Measurements from ENCODE around the gene DAW1.

DAW1 gene

GRCh38 chr2:227856697-227857096 is 14.7 kb upstream of the DAW1 start:
- ChIA-PET CTCF (interaction anchor here (0.6 kb wide), 1 partner anchor 629 kb away, joined by 3 read pairs; no protein-coding TSS in a partner anchor), POLR2A (ENCODE audit: low non-redundant PET) (no interaction called here)
- no peak for DNase-seq (ENCODE audit: low spot score)
- TF ChIP-seq, protein P1, sequence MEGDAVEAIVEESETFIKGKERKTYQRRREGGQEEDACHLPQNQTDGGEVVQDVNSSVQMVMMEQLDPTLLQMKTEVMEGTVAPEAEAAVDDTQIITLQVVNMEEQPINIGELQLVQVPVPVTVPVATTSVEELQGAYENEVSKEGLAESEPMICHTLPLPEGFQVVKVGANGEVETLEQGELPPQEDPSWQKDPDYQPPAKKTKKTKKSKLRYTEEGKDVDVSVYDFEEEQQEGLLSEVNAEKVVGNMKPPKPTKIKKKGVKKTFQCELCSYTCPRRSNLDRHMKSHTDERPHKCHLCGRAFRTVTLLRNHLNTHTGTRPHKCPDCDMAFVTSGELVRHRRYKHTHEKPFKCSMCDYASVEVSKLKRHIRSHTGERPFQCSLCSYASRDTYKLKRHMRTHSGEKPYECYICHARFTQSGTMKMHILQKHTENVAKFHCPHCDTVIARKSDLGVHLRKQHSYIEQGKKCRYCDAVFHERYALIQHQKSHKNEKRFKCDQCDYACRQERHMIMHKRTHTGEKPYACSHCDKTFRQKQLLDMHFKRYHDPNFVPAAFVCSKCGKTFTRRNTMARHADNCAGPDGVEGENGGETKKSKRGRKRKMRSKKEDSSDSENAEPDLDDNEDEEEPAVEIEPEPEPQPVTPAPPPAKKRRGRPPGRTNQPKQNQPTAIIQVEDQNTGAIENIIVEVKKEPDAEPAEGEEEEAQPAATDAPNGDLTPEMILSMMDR (conservative IDR thresholded peaks at IDR 0.05; ENCODE audit: low read depth): no peak
- no peak overlapping the region for H3K27ac ChIP-seq

DNA sequence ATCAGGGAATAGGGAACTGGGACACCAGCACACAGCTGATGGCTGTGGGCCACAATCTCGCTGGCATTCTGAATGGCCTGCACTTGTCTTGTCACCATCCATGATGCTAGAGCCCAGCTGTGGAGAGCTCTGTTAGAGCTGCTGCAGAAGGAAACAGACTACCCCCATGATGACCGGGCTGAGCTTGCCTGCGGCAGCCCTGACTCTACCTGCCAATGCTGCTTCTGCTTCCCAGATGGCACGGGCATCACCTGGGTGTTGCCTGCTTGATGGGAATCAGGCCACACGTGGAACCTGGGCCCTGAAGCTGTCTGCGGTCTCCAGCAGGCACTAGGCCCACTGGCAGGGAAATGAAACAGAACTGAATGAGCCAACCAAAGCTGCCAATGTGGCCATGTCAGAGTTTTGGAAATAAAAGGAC is 11.2 kb upstream of the DAW1 start:
- ChIA-PET CTCF (interaction anchor here (0.6 kb wide), 1 partner anchor 81 kb away, joined by 8 read pairs; no protein-coding TSS in a partner anchor), POLR2A (ENCODE audit: low non-redundant PET) (no interaction called here)
- H3K27ac ChIP-seq: no peak overlapping the region
- TF ChIP-seq, protein P1 (conservative IDR thresholded peaks at IDR 0.05; ENCODE audit: low read depth): no peak
- DNase-seq (ENCODE audit: low spot score): no peak

DNA sequence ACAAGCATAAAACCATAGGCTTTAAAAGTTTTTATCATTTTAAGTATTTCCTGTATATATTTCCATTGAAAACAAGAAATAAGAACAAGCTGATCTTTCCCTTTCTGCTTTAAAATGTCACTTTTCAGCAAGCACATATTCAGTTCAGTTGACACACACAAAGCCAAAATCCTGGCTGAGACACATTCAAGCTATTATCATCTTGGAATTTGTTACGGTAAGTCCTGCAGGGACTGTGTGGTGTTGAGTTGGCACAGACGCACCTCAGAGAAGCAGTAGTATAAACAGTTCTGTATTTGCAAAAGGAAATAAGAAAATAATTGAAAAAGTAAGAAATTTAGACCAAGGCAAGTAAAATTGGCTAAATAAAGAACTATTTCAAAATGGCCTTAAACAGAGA is 10.4 kb upstream of the DAW1 start:
- ChIA-PET CTCF (no interaction called here), POLR2A (ENCODE audit: low non-redundant PET) (no interaction called here)
- DNase-seq (ENCODE audit: low spot score): no peak
- H3K27ac ChIP-seq: no peak overlapping the region
- TF ChIP-seq, protein P1 (conservative IDR thresholded peaks at IDR 0.05; ENCODE audit: low read depth): no peak

- H3K27ac ChIP-seq: peak overlapping the region; percentile 92; the same call in 1 of the 2 replicates
- TF ChIP-seq, protein P1 (conservative IDR thresholded peaks at IDR 0.05; ENCODE audit: low read depth): peak; percentile 46
- POLR2A ChIA-PET (ENCODE audit: low non-redundant PET): no interaction called here
- CTCF ChIA-PET: interaction anchor here (0.6 to 2.0 kb wide), 8 partner anchors 8 to 837 kb away, joined by 3 to 6 read pairs (median 3); no protein-coding TSS in a partner anchor
- DNase-seq (ENCODE audit: low spot score): peak; percentile 11
These were observed 9.1 kb upstream of the DAW1 start for GRCh38 chr2:227862227-227862740.

- ChIA-PET CTCF (interaction anchor here (0.6 to 2.0 kb wide), 10 partner anchors 9 to 894 kb away, joined by 3 to 6 read pairs (median 3); no protein-coding TSS in a partner anchor), POLR2A (ENCODE audit: low non-redundant PET) (no interaction called here)
- TF ChIP-seq, protein P1 (conservative IDR thresholded peaks at IDR 0.05; ENCODE audit: low read depth): no peak; the same call in 1 of the 2 replicates
- DNase-seq (ENCODE audit: low spot score): peak; percentile 97
- peak overlapping the region; percentile 92 for H3K27ac ChIP-seq
These were observed 8.5 kb upstream of the DAW1 start for GRCh38 chr2:227862741-227863588.

GRCh38 chr2:227864161-227864756 is 7.2 kb upstream of the DAW1 start:
- TF ChIP-seq, protein P1 (conservative IDR thresholded peaks at IDR 0.05; ENCODE audit: low read depth): no peak
- ChIA-PET POLR2A (ENCODE audit: low non-redundant PET) (no interaction called here), CTCF (interaction anchor here (0.7 kb wide), 1 partner anchor 50 kb away, joined by 4 read pairs; no protein-coding TSS in a partner anchor)
- no peak for DNase-seq (ENCODE audit: low spot score)
- peak overlapping the region; percentile 92; the same call in 1 of the 2 replicates for H3K27ac ChIP-seq

Data from RWPE1 (cell line).